ENCODE results near the gene LCN1. TPM values are rescaled to one million over a fixed set of nuclear protein-coding genes. Genes with fewer than 3 reads are reported as not detected.
"Not testable (repeated sequence)": the region's sequence is repeated elsewhere in the genome, so short reads cannot be mapped to it uniquely, and the experiment has no call there.

The LCN1 gene
- total RNA-seq, 4 donors from 2014 or later = not detected

- Histone ChIP-seq H3K9me3 (no peaks in the 10 kb centered on the region), H3K4me3 (no peak overlapping the region), H3K27ac (no peak overlapping the region), H3K27me3 (peaks cover 9% of the 10 kb centered on the region), H3K4me1 (no peaks in the 10 kb centered on the region), H3K36me3 (no peaks in the 10 kb centered on the region)
- no peak for TF ChIP-seq EP300 (IDR thresholded peaks at IDR 0.05; ENCODE audit: low read depth)
- no peak for TF ChIP-seq POLR2A (IDR thresholded peaks at IDR 0.05)
- in situ Hi-C loops (cut with MboI; ENCODE audit: low pct_ligation_motif_present in 1 of 4, low pct_unique_long_range_greater_than_20kb in 1 of 4, low sequenced_read_pairs in 3 of 4) = no loop called here
- DNase-seq = no peak
- intact Hi-C loops (cut with DNase I; ENCODE audit: low total_unique reads) = no loop called here
- 80 to 83% methylated on average over 6 to 19 of the region's 19 CpGs for WGBS, 2 donors (ENCODE audit: low coverage in 1 of 2)
These were observed 7.8 kb upstream of the LCN1 start for GRCh38 chr9:135513351-135513846.

- H3K27ac ChIP-seq; intact Hi-C loops (cut with DNase I; ENCODE audit: low total_unique reads); DNase-seq; in situ Hi-C loops (cut with MboI; ENCODE audit: low pct_ligation_motif_present in 1 of 4, low pct_unique_long_range_greater_than_20kb in 1 of 4, low sequenced_read_pairs in 3 of 4); H3K36me3 ChIP-seq; H3K4me1 ChIP-seq; H3K9me3 ChIP-seq; H3K4me3 ChIP-seq: not testable (repeated sequence)
- peaks cover 12% of the 10 kb centered on the region for H3K27me3 ChIP-seq
- 77% methylated on average over 8 of the region's 9 CpGs; no CpG with 5 or more reads in 1 of the 2 donors for WGBS, 2 donors (ENCODE audit: low coverage in 1 of 2)
These were observed 7.3 kb upstream of the LCN1 start for GRCh38 chr9:135513906-135514305.

- no peaks in the 10 kb centered on the region for H3K4me1 ChIP-seq
- no peak for DNase-seq
- no peak overlapping the region for H3K4me3 ChIP-seq
- H3K9me3 ChIP-seq = no peaks in the 10 kb centered on the region
- no peak for TF ChIP-seq POLR2A (IDR thresholded peaks at IDR 0.05)
- no peak for TF ChIP-seq EP300 (IDR thresholded peaks at IDR 0.05; ENCODE audit: low read depth)
- no peak for TF ChIP-seq POLR2AphosphoS5 (IDR thresholded peaks at IDR 0.05)
- TF ChIP-seq CTCF (IDR thresholded peaks at IDR 0.05) = no peak
- in situ Hi-C loops (cut with MboI; ENCODE audit: low pct_ligation_motif_present in 1 of 4, low pct_unique_long_range_greater_than_20kb in 1 of 4, low sequenced_read_pairs in 3 of 4) = no loop called here
- no peaks in the 10 kb centered on the region for H3K36me3 ChIP-seq
- no peak overlapping the region for H3K27ac ChIP-seq
- H3K27me3 ChIP-seq = peaks cover 12% of the 10 kb centered on the region
- intact Hi-C loops (cut with DNase I; ENCODE audit: low total_unique reads) = no loop called here
- WGBS, 2 donors (ENCODE audit: low coverage in 1 of 2) = 76 to 79% methylated on average over 5 to 14 of the region's 17 CpGs
These were observed 6.7 kb upstream of the LCN1 start for GRCh38 chr9:135514342-135515082.

GRCh38 chr9:135515083-135515951, 5.9 kb upstream of the LCN1 start:
- Histone ChIP-seq H3K4me1 (no peaks in the 10 kb centered on the region), H3K36me3 (no peaks in the 10 kb centered on the region), H3K9me3 (no peaks in the 10 kb centered on the region), H3K4me3 (no peak overlapping the region), H3K27ac (no peak overlapping the region), H3K27me3 (peaks cover 12% of the 10 kb centered on the region)
- TF ChIP-seq CTCF (IDR thresholded peaks at IDR 0.05) (no peak), POLR2A (IDR thresholded peaks at IDR 0.05) (no peak), EP300 (IDR thresholded peaks at IDR 0.05; ENCODE audit: low read depth) (no peak), POLR2AphosphoS5 (IDR thresholded peaks at IDR 0.05) (no peak)
- 92 to 100% methylated on average over 2 to 29 of the region's 31 CpGs for WGBS, 2 donors (ENCODE audit: low coverage in 1 of 2)
- in situ Hi-C loops (cut with MboI; ENCODE audit: low pct_ligation_motif_present in 1 of 4, low pct_unique_long_range_greater_than_20kb in 1 of 4, low sequenced_read_pairs in 3 of 4) (no loop called here), intact Hi-C loops (cut with DNase I; ENCODE audit: low total_unique reads) (no loop called here)
- DNase-seq = no peak

Data from transverse colon (tissue), 4 donors.